Stimulated activated CD8-positive, alpha-beta memory T cell treated with anti-CD3 and anti-CD28 coated beads, Interleukin-12 subunit alpha, Interleukin-12 subunit beta, amount 100 ng/mL, for 1 hour (primary cell): Measurements from ENCODE around the gene ROR2.

Source experiments
- DNase-seq: peaks from one replicate; pipeline ENCODE4 v3.0.0-alpha.2; 2020; ENCODE audit warnings: low read depth

ROR2 gene

GRCh38 chr9:91771864-91772263, 178.2 kb downstream of the ROR2 start:
- DNase-seq, result no peak

GRCh38 chr9:91771027-91771426, 179.0 kb downstream of the ROR2 start:
- no peak for DNase-seq

GRCh38 chr9:91770229-91770628, 179.8 kb downstream of the ROR2 start:
- DNase-seq, result no peak

- no peak for DNase-seq
Observed at GRCh38 chr9:91768977-91769916, 180.8 kb downstream of the ROR2 start.

- no peak for DNase-seq
Observed at GRCh38 chr9:91768507-91768906, 181.5 kb downstream of the ROR2 start.

- DNase-seq, result no peak
Observed at GRCh38 chr9:91766315-91767069, 183.5 kb downstream of the ROR2 start.

- no peak for DNase-seq
Observed at GRCh38 chr9:91765296-91765695, 184.7 kb downstream of the ROR2 start.

GRCh38 chr9:91764661-91765060, 185.4 kb downstream of the ROR2 start:
- no peak for DNase-seq

- DNase-seq, result no peak
Observed at GRCh38 chr9:91761362-91761761, 188.7 kb downstream of the ROR2 start.

GRCh38 chr9:91760906-91761305, 189.1 kb downstream of the ROR2 start:
- DNase-seq, result no peak

- DNase-seq, result no peak
Observed at GRCh38 chr9:91758491-91758981, 191.5 kb downstream of the ROR2 start.

- DNase-seq, result no peak
Observed at GRCh38 chr9:91757782-91758181, 192.2 kb downstream of the ROR2 start.

- DNase-seq, result no peak
Observed at GRCh38 chr9:91756510-91756780, 193.6 kb downstream of the ROR2 start.

GRCh38 chr9:91755761-91756509, 194.1 kb downstream of the ROR2 start:
- DNase-seq, result no peak

GRCh38 chr9:91753711-91754110, 196.3 kb downstream of the ROR2 start:
- DNase-seq, result no peak

GRCh38 chr9:91751922-91752321, 198.1 kb downstream of the ROR2 start:
- DNase-seq, result no peak

GRCh38 chr9:91750343-91750742, 199.7 kb downstream of the ROR2 start:
- no peak for DNase-seq

- DNase-seq, result no peak
Observed at GRCh38 chr9:91746904-91747303, 203.1 kb downstream of the ROR2 start.

GRCh38 chr9:91746357-91746756, 203.7 kb downstream of the ROR2 start:
- DNase-seq, result no peak

GRCh38 chr9:91744114-91744513, 205.9 kb downstream of the ROR2 start:
- DNase-seq, result no peak

- DNase-seq, result no peak
Observed at GRCh38 chr9:91741522-91741921, 208.5 kb downstream of the ROR2 start.

GRCh38 chr9:91740701-91741100, 209.3 kb downstream of the ROR2 start:
- no peak for DNase-seq
